ENCODE measurements around the gene OR4M1.
"Not testable (repeated sequence)": the region's sequence is repeated elsewhere in the genome, so short reads cannot be mapped to it uniquely, and the experiment has no call there.

- TF ChIP-seq, protein P1, sequence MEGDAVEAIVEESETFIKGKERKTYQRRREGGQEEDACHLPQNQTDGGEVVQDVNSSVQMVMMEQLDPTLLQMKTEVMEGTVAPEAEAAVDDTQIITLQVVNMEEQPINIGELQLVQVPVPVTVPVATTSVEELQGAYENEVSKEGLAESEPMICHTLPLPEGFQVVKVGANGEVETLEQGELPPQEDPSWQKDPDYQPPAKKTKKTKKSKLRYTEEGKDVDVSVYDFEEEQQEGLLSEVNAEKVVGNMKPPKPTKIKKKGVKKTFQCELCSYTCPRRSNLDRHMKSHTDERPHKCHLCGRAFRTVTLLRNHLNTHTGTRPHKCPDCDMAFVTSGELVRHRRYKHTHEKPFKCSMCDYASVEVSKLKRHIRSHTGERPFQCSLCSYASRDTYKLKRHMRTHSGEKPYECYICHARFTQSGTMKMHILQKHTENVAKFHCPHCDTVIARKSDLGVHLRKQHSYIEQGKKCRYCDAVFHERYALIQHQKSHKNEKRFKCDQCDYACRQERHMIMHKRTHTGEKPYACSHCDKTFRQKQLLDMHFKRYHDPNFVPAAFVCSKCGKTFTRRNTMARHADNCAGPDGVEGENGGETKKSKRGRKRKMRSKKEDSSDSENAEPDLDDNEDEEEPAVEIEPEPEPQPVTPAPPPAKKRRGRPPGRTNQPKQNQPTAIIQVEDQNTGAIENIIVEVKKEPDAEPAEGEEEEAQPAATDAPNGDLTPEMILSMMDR (IDR thresholded peaks at IDR 0.05) = not testable (repeated sequence)
- not testable (repeated sequence) for TF ChIP-seq POLR2A (IDR thresholded peaks at IDR 0.05)
Observed at GRCh38 chr14:19787318-19787717, 14.0 kb downstream of the OR4M1 start.
